HG03457 (cell line): ENCODE data around the gene MCCD1.

Experiments
- ATAC-seq: cut with Tn5 transposase; IDR thresholded peaks from one replicate; pipeline ENCODE4 v1.9.1; 2021; ENCODE audit warnings: moderate number of reproducible peaks; ENCODE audit not compliant: unreplicated experiment

Gene MCCD1

GRCh38 chr6:31510007-31510406, 18.8 kb upstream of the MCCD1 start:
- ATAC-seq, result no peak

DNA sequence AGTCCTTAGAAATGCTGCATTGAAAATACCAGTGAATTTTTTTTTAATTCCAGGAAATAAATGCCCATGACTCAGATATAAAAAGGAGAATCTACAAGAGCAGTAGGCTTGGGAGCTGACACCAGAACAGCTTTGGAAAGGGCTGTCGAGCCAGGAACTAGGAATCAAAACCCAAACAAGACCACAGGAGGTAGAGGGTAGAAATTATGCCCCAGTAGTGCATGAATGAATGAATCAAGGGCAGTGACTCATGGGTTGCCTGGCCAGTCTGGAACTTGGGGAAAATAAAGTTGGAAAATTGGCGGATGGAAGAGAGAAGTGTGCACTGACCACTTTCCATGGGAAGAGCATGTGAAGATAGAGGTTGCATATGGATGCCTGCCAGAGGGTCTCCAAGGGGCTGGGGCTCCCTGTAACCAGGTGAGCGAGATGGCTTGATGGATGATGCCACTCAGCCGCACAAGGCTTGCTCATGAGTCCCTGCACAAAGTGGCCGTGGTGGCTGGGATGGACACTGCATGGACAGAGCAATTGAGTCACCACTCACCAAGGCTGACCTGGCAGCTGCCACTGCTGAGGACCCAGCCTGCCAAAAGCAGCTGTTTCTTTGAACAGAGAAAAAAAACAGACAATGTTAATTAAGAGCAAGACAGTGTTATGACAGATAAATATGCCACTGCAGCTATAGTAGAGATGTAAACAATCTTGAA, 15.2 kb upstream of the MCCD1 start:
- no peak for ATAC-seq

GRCh38 chr6:31521835-31522234, 6.9 kb upstream of the MCCD1 start:
- ATAC-seq, result no peak

DNA sequence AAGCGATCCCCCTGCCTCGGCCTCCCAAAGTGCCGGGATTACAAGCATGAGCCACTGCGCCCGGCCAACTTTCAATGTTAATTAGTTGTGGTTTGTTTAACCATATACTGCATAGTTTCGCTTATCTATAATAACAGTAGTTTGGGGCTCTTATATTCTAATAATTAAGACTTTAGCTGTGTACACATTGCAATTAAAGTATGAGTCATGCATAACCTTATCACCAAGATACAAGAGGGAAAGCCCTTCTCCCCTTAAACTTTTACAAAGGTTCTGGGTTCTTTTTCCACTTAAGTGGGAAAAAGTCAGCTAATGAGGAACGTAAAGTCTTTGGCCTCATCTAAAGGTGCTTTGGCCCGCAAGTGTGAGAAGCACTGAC, 3.2 kb upstream of the MCCD1 start:
- no peak for ATAC-seq

GRCh38 chr6:31525932-31526591, 2.7 kb upstream of the MCCD1 start:
- ATAC-seq, result no peak

DNA sequence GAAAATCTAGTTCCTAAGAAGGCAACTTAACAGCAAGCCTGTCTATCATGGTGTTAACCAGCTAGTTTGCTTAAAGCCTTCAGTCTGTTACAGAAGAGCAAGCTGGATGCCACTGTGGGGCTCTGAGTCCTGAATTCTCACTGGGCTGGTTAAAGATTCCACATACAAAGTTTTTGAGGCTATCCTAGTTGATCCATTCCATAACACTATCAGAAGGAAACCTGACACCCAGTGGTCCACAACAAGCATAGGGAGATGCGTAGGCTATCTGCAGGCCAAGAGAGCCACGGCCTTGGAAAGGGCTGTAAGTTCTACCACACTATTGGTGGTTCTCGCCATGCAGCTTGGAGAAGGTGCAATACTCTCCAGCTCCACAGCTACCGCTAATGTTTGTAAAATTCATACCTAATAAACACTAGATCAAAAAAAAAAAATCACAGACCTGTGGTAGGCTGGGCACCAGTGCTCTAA, 420 bp upstream of the MCCD1 start:
- no peak for ATAC-seq

GRCh38 chr6:31529329-31530150, 778 bp downstream of the MCCD1 start:
- ATAC-seq, result no peak

- no peak for ATAC-seq
Measured at GRCh38 chr6:31530659-31531058, 1.9 kb downstream of the MCCD1 start.

GRCh38 chr6:31531162-31531561, 2.4 kb downstream of the MCCD1 start:
- no peak for ATAC-seq

DNA sequence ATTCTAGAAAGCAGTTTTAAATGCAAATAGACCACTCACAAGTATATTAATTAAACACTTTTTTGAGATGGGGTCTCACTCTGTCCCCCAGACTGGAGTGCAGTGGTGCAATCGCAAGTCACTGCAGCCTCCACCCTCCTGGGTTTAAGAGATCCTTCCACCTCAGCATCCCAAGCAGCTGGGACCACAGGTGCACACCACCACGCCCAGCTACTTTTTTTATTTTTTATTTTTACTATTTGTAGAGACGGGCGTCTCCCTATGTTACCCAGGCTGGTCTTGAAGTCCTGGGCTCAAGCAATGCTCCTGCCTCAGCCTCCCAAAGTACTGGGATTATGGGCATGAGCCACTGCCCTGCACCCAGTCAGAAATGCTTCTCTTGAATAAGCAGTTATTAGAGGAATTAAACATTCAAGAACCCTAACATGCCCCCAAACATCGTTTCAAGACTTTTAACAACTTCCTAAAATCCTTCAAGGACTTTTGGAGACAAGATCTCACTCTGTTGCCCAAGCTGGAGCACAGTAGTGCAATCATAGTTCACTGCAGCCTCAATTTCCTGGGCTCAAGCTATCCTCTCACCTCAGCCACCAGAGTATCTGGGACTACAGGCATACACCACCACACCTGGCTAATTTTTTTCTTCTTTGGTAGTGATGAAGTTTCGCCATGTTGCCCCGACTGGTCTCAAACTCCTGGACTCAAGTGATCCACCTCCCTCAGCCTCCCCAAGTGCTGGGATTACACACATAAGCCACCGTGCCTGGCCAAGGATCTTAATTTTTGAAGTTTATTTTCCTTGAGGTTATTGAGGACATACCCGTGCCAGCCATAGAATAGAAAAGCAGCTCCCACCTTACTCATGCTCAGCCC, 3.2 kb downstream of the MCCD1 start:
- ATAC-seq, result no peak

DNA sequence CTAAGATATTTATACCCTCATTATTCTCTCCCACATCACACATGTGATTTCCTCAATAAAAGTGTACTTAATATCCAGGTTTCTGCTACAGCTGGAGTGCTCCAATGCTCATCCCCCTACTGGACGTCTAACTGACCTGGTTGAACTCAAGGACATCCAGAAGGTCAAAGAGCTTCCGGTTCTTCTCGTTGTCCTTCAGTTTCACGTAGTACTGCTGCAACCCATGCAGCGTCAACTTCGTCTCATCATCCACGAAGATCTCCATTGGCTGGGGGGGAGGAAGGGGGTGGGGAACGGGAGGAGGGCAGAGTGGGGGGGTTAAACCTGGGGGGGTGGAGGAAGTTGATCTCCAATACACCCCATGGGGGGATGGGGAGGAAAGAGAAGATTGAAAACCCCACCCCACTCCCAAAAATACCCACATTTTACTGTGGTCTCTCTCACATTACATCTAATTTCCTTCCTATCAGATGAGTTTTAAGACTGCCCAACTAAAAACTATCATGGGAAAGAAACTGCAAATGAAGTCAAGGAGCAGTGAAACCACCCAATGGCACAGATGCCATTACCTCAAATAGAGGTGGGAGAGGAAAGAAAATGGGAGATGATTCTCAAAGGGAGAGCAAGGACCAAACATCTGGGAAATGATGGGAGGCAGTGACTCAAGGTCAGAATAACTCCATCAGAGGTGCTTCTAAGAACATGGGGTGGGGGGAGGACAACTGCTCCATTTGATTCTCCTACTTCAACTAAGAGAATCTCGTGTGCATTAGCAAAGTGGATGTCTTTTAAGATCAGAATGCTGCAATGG, 4.1 kb downstream of the MCCD1 start:
- ATAC-seq, result no peak

DNA sequence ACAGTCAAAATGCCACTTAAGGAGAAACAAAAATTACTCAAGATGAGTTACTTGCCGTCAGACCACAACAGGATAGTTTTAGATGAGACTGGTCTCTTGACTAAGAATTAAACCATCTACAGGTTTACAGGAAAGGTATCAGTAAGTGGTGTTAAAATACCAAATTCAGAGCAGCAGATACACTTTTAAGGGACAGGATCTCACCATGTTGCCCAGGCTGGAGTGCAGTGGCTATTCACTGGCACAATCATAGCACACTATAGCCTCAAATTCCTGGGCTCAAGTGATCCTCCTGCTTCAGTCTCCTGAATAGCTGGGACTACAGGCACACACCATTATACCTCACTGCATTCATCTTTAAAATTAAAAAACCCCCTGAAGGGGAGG, 4.7 kb downstream of the MCCD1 start:
- ATAC-seq, result no peak

GRCh38 chr6:31534011-31534410, 5.2 kb downstream of the MCCD1 start:
- no peak for ATAC-seq

GRCh38 chr6:31534521-31535040, 5.8 kb downstream of the MCCD1 start:
- no peak for ATAC-seq

- ATAC-seq, result no peak
Measured at GRCh38 chr6:31535538-31536324, 7.0 kb downstream of the MCCD1 start.

DNA sequence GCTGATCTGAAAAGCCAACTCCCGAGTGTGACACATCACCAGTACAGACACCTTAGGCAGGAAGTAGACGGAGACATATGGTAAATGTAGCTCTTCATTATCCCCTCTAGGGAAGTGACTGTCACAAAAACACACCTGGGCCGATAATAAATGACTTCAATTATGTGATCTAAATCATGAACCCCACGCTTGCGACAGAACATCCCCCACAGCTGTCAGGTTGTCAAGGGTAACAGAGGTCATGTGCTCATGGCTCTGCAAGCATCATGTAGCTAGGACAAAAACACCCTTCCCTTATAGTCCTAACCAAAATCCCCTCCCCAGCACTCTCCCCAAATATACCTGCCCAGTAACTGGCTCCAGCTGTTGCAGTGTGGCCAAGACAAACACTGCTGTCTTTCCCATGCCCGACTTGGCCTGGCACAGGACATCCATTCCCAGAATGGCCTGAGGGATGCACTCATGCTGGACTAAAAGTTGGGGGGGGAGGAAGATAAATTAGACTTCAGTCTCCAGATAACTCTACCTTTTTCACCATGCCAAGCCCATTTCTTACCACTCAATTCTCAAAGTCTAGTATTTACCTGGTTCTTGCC, 10.1 kb downstream of the MCCD1 start:
- no peak for ATAC-seq

- ATAC-seq, result no peak
Measured at GRCh38 chr6:31540640-31541039, 11.9 kb downstream of the MCCD1 start.

- ATAC-seq, result no peak
Measured at GRCh38 chr6:31541059-31541657, 12.4 kb downstream of the MCCD1 start.
